Adrenal gland (tissue), 5 donors: ENCODE measurements around the gene DNAJC5.

Source experiments
- CTCF ChIP-seq, 6 experiments: fragments of 450-650 bp in 4 of 6; fragments of 200-600 bp in 2 of 6; sonication (generic) in 1 of 6; IDR thresholded peaks; 1 replicate in 5 of 6; 2 replicates in 1 of 6; pipeline versions ENCODE4 v1.5.1 to v1.8.0; 2016 to 2021; ENCODE audit warnings: antibody characterized with exemption in 6 of 6, mild to moderate bottlenecking in 2 of 6, moderate library complexity in 1 of 6
- POLR2A ChIP-seq, 2 donors: fragments of 450-650 bp; IDR thresholded peaks; one replicate each; pipeline ENCODE4 v1.6.1; 2017; ENCODE audit warnings: antibody characterized with exemption in 2 of 2, mild to moderate bottlenecking in 2 of 2, moderate library complexity in 1 of 2
- donor health status: DM: no; HTN: no; CAD: no.

DNA sequence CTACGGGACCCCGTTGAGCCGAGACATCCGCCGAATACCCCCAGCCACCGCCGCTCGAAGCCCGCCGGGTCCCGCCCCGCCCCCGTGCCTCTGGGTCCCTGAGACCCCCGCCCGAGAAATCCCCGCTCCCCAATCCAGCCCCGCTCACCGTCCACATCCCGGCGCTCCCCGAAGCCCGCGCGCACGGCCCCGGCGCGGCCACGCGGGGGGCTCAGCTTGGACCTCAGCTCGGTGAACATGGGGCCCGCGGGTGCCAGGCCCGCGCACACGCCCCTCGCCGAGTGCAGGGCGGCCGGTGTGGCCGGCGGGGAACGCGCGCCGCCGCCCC lies 84.3 kb downstream of the DNAJC5 start:
- TF ChIP-seq CTCF (IDR thresholded peaks at IDR 0.05) (no peak), POLR2A (IDR thresholded peaks at IDR 0.05) (no peak)
